GM21447 (cell line): ENCODE results near the gene GORASP2.
A peak's percentile ranks its signal among the peaks of the same experiment; 100 is the strongest.

Source experiments
- ATAC-seq: cut with Tn5 transposase; IDR thresholded peaks from one replicate; pipeline ENCODE4 v1.9.1; 2021; ENCODE audit not compliant: unreplicated experiment

The GORASP2 gene

DNA sequence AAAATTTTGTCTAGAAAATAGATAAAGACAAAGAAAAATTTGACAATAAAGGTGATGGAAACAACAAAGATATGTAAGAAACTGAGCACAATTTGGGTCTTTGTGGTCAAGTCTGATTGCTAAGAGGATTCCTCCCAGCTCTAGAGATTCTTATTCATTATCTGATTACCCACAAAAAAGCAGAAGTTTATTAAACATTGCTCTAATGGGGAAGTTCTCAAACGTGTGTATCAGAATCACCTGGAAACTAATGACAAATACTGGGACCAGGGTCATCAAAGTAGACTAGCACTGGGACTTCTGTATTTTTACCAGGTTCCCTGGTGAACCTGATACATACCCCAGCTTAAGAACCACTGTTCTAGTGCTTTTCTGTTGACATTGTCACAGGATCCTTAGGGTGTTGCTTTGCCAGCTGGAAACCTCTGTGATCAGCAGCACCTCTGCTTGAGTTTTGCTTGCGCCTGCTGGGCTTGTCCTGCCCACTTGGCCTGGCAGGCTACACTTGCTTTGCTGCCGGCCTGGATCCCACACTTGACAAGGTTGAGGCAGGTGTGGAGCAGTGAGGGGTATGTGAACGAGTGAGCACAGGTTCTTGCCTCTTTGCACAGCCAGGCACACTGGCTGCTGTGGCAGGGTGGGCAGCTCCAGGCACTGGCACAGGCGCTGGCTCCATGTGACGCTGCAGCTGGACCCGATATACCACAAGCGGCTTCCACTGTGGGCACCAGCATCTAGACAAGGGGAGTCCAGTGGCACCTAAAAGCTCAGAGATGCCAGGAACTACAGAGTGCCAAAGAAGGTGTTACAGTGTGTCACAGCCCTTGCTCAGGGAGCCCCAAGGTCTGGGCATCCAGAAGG is 6.2 kb upstream of the GORASP2 start:
- ATAC-seq, result no peak

DNA sequence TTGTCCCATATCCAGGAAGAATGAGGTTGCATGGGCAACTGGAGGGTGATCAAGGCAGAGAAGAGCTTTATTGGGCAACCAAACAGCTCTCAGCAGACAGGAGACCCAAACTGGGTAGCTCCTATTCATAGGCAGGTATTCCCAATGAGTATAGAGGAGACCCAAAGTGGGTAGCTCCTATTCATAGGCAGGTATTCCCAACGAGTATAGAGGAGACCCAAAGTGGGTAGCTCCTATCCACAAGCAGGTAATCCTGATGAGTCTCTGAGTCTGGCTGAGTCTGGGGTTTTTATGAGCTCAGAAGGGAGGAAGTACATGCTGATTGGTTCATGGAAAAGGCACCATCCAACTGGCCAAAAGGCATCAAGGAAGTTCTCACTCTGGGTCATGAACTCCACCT is 5.3 kb upstream of the GORASP2 start:
- ATAC-seq, result no peak

DNA sequence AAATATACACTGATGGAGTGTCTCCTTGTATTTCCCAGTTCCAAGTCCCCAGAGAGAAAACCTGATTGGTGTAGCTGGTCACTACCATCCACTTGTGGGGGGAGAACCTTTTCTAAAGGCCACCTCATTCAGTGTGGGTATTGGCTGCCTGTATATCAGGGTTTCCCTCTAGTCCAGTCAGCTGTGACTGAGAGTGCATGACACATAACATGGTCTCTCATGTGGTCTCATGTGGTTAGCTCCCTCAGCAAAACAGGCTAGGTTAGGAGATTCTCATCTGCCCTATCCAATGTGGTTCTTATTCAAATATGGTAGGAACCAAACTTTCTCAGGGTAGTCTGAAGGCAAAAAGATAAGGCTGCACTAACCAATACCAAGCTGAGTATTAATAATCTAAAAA is 4.1 kb upstream of the GORASP2 start:
- no peak for ATAC-seq

DNA sequence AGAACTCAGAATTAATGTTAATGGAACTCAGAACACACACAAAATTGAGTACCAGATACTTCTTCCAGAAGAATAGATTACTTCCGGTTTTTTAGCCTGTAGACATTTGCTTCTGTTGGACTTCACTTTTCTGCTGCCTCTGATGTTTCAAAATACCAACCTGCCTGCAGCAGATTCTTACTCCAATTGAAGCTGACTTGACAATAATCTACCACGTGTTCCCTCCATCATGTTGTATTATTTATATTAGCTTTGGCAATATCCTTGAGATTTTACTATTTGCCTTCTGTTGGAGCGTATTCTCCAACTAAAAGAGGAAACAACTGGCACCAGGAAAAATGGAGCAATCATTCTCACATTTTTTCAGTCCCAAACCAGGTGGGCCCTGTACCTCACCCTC is 3.1 kb upstream of the GORASP2 start:
- ATAC-seq, result no peak

DNA sequence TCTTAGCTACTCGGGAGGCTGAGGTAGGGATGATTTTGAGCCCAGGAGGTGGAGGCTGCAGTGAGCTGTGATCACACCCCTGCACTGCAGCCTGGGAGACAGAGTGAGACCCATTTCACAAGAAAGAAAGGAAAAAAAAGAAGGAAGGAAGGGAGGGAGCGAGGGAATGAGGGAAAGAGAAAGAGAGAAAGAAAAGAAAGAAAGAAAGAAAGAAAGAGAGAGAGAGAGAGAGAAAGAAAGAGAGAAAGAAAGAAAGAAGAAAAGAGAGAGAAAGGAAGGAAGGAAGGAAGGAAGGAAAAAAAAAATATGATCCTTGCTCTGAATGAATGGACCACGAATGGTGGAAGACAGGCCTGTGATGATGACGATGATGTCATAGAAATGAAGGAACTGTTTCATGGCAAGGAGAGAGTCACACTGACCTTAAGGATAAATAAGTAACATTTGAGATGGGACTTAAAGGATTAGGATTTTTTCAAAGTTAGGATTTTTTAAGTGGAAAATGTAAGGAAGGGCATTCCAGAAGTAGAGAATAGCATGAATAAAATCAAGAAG is 2.2 kb upstream of the GORASP2 start:
- ATAC-seq, result no peak

DNA sequence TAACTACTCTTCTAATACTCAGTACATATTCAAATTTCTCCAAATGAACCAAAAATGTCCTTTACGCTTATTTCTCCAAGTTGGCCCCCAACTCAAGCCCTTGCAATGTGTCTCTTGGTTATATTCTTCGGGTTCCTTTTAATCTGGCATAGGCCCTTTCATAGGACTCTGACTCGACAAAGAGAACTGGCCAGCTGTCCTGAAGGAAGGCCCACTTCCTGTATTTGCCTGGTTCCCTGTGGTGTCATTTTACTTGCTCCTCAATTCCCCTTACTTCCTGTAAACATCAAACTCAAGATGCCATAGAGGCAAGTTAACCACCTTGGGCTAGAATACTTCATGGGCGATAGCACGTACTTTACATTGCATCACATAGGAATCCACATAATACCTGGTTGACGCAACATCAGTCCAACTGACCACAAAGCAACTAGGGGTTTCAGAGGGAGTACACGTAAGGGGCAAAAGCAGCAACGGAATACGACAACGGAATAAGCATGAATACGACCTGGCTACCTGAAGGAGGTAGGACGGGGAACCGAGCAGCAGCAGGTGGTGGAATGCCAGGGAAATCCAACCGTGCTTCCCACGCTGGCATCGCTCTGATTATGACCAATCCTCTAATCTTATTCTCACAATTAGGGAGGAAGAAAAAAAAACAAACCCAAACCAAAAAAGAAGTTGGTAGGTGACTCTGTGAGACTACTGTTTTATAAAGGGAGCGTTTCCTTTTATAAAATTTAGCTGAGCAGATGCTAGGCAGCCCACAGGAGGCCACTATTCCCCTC is 823 bp upstream of the GORASP2 start:
- ATAC-seq, result no peak

DNA sequence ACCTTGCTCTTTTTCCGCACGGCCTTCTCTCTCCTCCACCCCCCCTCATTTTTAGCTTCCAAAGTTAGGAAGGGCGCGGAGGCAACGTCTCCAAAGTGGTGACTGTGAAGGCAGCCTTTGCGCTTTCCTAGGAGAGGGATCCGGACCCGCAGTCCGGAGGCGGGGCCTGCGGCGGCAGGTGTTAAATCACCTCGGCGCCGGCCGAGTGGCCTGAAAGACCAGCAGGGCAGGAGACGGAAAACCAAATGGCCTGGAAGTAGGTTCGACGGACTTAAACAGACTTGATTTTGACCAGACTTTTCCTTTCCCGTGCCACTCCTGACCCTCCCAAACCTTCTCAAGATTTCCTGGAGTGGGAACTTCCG is 615 bp downstream of the GORASP2 start:
- peak; percentile 24 for ATAC-seq

DNA sequence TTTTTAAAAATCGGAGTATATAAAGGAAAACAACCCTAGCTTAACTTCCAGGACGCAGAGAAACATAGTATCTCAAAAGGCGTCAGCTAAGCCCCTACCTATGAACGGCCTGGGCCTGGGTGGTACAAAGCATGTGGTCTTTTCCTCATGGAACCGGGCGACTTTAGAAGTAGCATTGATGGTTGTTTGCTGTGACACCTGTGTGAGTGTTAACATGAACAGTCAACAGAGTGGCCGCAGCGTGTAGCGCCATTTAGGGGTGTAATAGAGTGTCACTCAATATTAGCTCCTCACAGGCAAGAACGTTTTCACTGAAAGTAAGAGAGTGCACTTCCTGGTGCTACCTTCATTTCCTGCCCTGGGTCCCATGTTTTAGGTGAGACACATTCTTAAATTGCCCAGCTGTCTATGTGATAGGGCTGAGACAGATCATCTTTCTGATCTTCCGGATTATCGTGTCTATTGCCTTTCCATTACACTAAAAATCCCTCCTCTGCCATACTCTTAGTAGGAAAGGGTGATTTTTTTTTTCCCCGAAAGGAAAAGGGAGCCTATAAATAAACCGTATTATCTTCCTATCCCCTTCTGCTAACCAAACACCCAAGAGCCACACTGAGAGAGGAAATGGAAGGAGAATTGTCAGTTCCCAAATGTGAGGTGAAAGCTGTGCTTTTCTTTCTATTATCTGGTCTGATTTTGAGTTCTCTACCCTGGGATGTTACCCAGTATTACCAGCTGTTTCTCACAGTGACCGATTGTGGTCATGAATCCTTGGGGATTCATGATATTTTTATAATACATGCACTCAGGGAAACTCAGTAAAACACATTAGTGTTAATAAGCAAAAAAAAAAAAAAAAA is 1.3 kb downstream of the GORASP2 start:
- peak; percentile 36 for ATAC-seq

DNA sequence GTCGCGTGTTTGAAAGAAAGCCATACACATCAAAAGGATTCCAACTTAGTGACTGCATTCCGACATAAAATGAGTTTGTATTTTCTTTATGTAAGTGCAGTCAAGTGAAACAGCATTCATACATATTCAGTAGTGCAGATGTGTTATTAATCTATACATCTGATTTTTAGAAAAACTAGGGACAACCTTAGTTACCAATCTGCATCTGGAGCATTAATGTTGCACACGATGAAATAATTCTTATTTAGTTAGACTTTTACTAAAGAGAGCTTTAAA is 1.9 kb downstream of the GORASP2 start:
- no peak for ATAC-seq

DNA sequence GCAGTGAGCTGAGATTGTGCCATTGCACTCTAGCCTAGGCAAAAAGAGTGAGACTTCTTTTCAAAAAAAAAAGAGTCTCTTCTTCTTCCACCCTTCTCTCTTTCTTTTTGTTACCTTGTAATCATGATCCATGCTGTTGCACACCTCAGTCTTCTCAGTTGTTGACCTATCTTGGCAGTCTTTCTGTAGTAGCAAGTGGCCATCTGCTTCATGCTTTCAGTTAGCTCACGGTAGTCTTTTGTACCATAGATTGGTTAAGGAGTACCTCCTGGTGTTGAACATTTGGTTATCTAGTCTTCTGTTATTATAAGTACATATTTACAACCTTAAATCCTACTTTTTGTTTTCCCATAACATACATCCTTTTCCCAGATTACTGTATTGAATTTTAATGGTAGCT is 3.1 kb downstream of the GORASP2 start:
- ATAC-seq, result no peak

DNA sequence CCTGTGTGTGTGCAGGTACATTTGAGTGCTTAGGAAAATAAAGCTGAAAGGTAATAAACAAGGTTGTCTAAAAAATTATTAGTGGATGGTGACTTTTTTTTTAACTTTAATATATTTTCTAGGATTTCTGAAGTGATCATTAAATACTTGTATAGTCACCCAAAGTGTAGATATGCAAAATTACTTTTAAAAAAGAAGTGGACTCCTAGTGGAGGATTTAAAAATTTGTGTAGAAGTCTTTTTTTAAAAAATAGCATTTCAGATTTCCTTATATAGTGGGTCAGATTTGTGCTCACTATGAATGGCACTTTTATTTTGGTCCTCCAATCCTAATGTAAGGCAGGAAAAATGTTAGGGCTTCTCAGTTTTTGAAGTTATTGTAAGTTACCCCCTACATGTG is 3.9 kb downstream of the GORASP2 start:
- no peak for ATAC-seq

DNA sequence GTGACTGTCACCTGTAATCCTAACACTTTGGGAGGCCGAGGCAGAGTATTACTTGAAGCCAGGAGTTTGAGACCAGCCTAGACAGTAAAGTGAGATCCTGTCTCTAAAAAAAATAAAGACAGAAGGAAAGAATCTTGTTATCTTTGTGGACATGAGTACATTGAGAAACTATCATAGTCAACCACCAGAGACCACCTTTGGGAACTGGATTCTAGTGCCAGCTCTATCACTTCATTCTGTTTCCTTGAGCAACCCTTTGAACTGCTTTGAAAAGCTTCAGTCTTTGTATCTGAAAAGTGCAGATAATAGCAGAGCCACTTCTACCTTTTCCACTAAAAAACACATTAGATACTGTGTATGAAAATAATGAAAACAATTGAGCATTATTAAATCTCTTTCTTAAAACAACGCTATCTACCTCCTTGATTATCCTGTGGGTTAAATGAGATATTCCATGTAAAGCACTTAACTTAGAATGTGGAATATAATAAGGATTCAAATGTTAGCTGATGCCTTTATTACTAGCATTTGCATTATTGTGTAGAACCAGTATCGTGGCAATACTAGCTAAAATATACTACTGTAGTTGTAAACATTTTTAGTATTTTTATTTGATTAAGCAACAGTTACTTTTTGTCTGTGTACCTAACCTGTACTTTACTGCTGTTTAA is 8.8 kb downstream of the GORASP2 start:
- no peak for ATAC-seq

DNA sequence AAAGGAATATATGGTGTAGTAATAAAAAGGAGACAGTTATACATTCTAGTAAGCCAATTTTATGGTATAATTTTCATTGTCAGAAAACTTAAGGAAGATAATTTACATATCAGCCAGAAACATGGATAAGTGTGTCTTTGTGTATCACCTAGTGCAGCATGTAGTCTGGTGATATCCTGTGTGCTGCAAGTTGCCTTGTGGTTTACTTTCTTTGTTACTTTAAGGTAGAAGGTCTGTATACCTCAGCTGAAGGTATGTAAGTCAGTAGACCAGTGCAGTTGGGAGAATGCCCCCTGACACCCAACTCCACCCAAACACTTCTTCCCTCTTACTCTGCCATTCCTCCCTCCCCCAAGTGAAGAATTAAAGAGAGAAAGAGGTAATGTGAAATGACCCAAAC is 11.0 kb downstream of the GORASP2 start:
- no peak for ATAC-seq

DNA sequence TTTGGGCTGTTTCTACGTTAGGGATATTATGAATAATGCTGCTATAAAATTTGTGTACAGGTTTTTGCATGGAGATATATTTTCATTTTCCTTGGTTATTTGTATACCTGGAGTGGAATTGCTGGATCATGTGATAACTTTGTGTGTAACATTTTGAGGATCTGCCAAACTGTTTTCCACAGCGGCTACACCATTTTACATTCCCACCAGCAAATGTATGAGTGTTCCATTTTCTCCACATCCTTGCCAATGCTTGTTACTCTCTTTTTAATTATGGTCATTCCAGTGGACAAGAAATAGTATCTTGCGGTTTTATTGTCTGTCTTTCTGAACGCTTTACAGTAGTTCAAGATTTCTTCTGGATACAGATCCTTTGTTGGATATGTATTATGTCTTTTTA is 13.6 kb downstream of the GORASP2 start:
- ATAC-seq, result no peak

DNA sequence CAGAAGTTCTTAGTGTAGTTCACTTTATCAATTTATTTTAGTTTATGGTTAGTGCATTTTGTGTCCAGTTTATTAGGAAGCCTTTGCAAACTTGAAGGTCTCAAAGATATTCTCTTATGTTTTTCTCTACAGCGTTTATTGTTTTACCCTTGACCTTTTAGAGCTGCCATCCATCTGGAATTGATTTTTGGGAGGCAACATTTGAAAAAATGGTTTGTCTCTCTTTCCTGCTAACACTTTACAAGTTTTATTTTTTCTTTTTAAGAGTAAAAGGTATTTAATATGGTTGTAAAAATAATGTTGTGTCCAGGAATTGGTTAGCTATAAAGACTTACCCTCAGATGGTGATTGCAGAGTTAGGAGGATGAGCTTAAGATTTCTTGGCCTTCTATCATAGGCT is 14.0 kb downstream of the GORASP2 start:
- ATAC-seq, result no peak

DNA sequence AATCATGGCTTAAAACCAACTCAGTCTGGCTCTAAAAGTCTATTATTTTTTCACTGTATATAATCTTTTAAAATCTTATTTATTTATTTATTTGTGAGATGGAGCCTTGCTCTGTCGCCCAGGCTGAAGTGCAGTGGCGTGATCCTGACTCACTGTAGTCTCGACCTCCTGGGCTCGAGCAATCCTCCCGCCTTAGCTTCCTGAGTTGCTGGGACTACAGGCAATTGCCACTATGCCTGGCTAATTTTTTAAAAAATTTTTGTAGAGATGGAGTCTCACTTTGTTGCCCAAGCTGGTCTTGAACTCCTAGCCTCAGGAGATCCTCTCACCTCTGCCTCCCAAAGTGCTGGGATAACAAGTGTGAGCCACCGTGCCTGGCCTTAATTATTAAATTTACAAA is 14.5 kb downstream of the GORASP2 start:
- ATAC-seq, result no peak

DNA sequence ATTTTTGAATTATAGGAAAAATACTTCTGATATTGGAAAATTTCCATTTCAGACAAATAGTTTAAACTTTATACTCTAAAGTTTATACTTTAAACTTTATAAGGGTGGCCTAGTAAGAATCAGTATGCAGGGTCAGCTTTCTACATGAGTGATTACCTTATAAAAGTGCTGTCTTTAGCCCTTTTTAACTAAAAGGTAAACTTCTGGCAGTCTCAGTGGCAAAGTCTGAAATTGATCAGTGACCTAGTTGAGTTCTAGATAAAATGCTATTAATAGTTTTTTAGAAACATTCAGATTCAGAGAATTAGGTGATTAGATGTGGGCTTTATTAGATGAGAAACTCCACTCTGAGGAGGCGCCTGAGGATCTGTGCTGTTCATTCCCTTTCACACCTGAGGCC is 15.5 kb downstream of the GORASP2 start:
- no peak for ATAC-seq

DNA sequence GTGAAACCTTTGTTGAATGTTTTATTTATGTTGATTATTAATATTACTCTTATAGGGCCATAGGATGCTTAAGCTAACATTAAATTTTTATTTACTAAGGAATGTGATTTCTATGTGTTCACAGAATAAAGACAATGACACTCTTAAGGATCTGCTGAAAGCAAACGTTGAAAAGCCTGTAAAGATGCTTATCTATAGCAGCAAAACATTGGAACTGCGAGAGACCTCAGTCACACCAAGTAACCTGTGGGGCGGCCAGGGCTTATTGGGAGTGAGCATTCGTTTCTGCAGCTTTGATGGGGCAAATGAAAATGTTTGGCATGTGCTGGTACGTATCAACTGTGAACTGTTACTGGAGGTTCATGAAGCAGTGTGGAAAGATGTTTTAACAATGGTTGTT is 20.4 kb downstream of the GORASP2 start:
- ATAC-seq, result no peak

DNA sequence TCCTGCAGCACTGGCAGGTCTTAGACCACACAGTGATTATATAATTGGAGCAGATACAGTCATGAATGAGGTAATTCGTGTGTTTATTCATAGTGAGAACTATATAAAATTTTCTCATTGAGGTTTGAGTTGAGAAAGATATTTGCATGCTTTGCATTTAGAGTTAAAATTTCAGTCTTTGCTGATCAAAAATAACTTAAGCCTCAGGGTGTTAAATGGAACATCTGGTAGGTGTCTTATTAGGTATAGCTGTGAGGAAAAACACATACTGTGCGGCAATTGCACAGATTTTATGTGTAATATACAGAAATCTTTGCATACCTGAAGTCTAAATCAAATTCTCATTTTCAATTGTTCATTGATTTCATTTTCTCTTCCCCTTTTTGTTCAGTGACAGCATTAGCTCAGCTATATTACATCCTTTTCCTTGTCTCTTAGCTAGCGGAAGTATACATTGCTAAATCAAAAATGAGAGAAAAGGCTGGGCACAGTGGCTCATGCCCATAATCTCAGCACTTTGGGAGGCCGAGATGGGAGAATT is 21.2 kb downstream of the GORASP2 start:
- peak; percentile 90 for ATAC-seq

DNA sequence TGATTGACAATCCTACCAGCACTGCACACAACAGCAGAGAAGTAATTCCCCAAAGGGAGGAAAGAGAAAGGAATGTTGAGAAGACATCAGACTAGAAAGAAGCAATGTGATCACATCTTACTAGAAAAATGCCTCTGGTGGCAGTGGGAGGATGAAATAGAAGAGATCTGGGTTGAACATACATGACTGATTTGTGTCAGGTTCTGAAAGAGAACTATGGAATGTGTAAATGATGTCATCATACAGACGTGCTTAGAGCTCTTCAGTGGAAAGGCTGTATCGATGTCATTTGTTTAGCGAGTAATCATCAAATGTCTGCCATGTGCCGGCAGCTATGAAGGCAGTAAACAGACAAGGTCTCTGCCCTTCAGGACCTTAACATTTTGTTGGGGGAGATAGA is 24.9 kb downstream of the GORASP2 start:
- ATAC-seq, result no peak

DNA sequence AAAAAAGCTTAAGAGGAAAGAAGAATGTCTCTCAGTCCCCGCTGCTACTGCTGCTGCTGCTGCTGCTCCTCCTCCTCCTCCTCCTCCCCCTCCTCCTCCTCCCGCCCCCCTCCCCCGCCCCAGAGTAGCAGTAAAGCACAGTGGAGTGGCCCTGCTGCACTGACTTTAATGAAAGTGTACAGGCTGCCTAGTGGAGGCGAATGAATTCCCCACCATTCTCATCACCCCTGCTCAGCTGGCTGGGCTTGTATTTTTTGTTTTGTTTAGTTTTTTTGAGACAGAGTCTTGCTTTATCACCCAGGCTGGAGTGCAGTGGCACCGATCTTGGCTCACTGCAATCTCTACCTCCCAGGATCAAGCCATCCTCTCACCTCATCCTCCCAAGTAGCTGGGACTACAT is 34.3 kb downstream of the GORASP2 start:
- ATAC-seq, result no peak
